Astrocyte (in vitro differentiated cells and primary cell): Measurements from ENCODE around the gene VWF. TPM values are rescaled to one million over a fixed set of nuclear protein-coding genes. Genes with fewer than 3 reads are reported as not detected.

Source experiments
- DNase-seq: peaks from one replicate; pipeline ENCODE4 v3.0.0-alpha.2; 2010; ENCODE audit warnings: low read depth
- FAIRE-seq: peaks from 2 replicates; lab custom pipeline; 2011; peaks lifted over from hg19 to GRCh38; lab: Jason Lieb, UNC
- H2AFZ ChIP-seq: 2 replicates; pipeline ENCODE4 v1.6.0; 2012; ENCODE audit warnings: low read depth, low read length, inconsistent platforms
- H3K27ac ChIP-seq: 2 replicates; pipeline ENCODE4 v1.5.1; 2011; ENCODE audit warnings: low read depth, low read length, inconsistent platforms
- H3K27me3 ChIP-seq: 2 replicates; pipeline ENCODE4 v1.6.0; 2011; ENCODE audit warnings: low read length, inconsistent platforms; ENCODE audit not compliant: insufficient read depth
- H3K36me3 ChIP-seq: 2 replicates; pipeline ENCODE4 v1.5.1; 2011; ENCODE audit warnings: low read length, inconsistent platforms; ENCODE audit not compliant: insufficient read depth
- H3K4me1 ChIP-seq: 2 replicates; pipeline ENCODE4 v1.5.1; 2011; ENCODE audit warnings: low read length, inconsistent platforms; ENCODE audit not compliant: insufficient read depth
- H3K4me2 ChIP-seq: 2 replicates; pipeline ENCODE4 v1.6.0; 2012; ENCODE audit warnings: low read length, inconsistent platforms
- H3K4me3 ChIP-seq: 2 replicates; pipeline ENCODE4 v1.5.1; 2011; ENCODE audit warnings: low read depth, mild to moderate bottlenecking, low read length, inconsistent platforms; ENCODE audit not compliant: insufficient read depth
- H3K79me2 ChIP-seq: 2 replicates; pipeline ENCODE4 v1.6.0; 2012; ENCODE audit warnings: mild to moderate bottlenecking, low read length, inconsistent platforms; ENCODE audit not compliant: insufficient read depth
- H3K9ac ChIP-seq: 2 replicates; pipeline ENCODE4 v1.6.0; 2012; ENCODE audit warnings: mild to moderate bottlenecking, low read length, inconsistent platforms
- H3K9me3 ChIP-seq: 2 replicates; pipeline ENCODE4 v1.5.1; 2012; ENCODE audit warnings: low read depth, mild to moderate bottlenecking, low read length, inconsistent platforms; ENCODE audit not compliant: insufficient read depth
- H4K20me1 ChIP-seq: 2 replicates; pipeline ENCODE4 v1.6.0; 2012; ENCODE audit warnings: low read length, inconsistent platforms; ENCODE audit not compliant: insufficient read depth
- H3K27ac Mint-ChIP-seq: one replicate; pipeline ENCODE4 v1.8.0; 2021; ENCODE audit warnings: mild to moderate bottlenecking, mixed read lengths; ENCODE audit not compliant: unreplicated experiment
- H3K27me3 Mint-ChIP-seq: one replicate; pipeline ENCODE4 v1.8.0; 2021; ENCODE audit warnings: low read depth, mixed read lengths; ENCODE audit not compliant: unreplicated experiment
- H3K36me3 Mint-ChIP-seq: one replicate; pipeline ENCODE4 v1.8.0; 2021; ENCODE audit warnings: low read depth, mixed read lengths; ENCODE audit not compliant: unreplicated experiment
- H3K4me1 Mint-ChIP-seq: one replicate; pipeline ENCODE4 v1.8.0; 2021; ENCODE audit warnings: low read depth, mixed read lengths; ENCODE audit not compliant: unreplicated experiment
- H3K4me3 Mint-ChIP-seq: one replicate; pipeline ENCODE4 v1.8.0; 2021; ENCODE audit warnings: mild to moderate bottlenecking, moderate library complexity, mixed read lengths; ENCODE audit not compliant: unreplicated experiment
- H3K9me3 Mint-ChIP-seq: one replicate; pipeline ENCODE4 v1.8.0; 2021; ENCODE audit warnings: mild to moderate bottlenecking, mixed read lengths; ENCODE audit not compliant: unreplicated experiment
- EZH2 ChIP-seq: IDR thresholded peaks from 2 replicates; pipeline ENCODE4 v1.6.1; 2012; ENCODE audit warnings: mild to moderate bottlenecking, low read length, inconsistent platforms; ENCODE audit not compliant: insufficient read depth
- total RNA-seq: library from RNA; stranded (reverse); gene quantifications from 2 replicates; pipeline ENCODE4 v1.2.1, GENCODE V29; 2021
- TF ChIP-seq, protein P1 (sequence below): IDR thresholded peaks from 2 replicates; pipeline ENCODE4 v1.5.1; 2011; ENCODE audit warnings: low read depth, mild to moderate bottlenecking, inconsistent platforms, low read length, moderate library complexity; ENCODE audit not compliant: insufficient read depth

VWF gene
- total RNA-seq, 1 donor from 2014 or later: 0.23 TPM

DNA sequence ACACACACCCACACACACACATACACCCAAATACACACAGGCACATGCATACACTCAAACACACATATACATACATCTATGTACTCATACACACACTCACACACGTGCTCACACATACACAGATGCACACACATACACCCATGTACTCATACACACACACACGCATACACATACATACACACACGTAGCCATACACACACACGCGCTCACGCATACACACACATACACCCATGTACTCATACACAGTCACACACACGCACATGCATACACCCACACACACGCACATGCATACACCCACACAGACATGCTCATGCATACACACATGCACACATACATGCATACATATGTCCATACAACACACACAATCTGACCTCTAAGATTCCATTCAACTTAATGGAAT is 91.7 kb downstream of the VWF start:
- no peak overlapping the region for H3K27ac Mint-ChIP-seq
- no peak overlapping the region for H3K27ac ChIP-seq
- H3K36me3 ChIP-seq: no peaks in the 10 kb centered on the region
- H3K4me3 ChIP-seq: no peak overlapping the region
- no peaks in the 10 kb centered on the region for H3K4me1 ChIP-seq
- no peaks in the 10 kb centered on the region for H3K79me2 ChIP-seq
- H3K27me3 Mint-ChIP-seq: no peaks in the 10 kb centered on the region
- no peak for FAIRE-seq
- no peak overlapping the region for H3K4me3 Mint-ChIP-seq
- no peaks in the 10 kb centered on the region for H3K9me3 ChIP-seq
- TF ChIP-seq, protein P1, sequence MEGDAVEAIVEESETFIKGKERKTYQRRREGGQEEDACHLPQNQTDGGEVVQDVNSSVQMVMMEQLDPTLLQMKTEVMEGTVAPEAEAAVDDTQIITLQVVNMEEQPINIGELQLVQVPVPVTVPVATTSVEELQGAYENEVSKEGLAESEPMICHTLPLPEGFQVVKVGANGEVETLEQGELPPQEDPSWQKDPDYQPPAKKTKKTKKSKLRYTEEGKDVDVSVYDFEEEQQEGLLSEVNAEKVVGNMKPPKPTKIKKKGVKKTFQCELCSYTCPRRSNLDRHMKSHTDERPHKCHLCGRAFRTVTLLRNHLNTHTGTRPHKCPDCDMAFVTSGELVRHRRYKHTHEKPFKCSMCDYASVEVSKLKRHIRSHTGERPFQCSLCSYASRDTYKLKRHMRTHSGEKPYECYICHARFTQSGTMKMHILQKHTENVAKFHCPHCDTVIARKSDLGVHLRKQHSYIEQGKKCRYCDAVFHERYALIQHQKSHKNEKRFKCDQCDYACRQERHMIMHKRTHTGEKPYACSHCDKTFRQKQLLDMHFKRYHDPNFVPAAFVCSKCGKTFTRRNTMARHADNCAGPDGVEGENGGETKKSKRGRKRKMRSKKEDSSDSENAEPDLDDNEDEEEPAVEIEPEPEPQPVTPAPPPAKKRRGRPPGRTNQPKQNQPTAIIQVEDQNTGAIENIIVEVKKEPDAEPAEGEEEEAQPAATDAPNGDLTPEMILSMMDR: no peak
- no peak for TF ChIP-seq EZH2
- peaks cover 3% of the 10 kb centered on the region for H3K36me3 Mint-ChIP-seq
- DNase-seq: no peak
- peaks cover 3% of the 10 kb centered on the region for H3K9me3 Mint-ChIP-seq
- H2AFZ ChIP-seq: no peak overlapping the region
- H4K20me1 ChIP-seq: no peaks in the 10 kb centered on the region
- H3K27me3 ChIP-seq: peaks cover 2% of the 10 kb centered on the region
- no peak overlapping the region for H3K9ac ChIP-seq
- no peak overlapping the region for H3K4me2 ChIP-seq
- H3K4me1 Mint-ChIP-seq: peaks cover 12% of the 10 kb centered on the region

DNA sequence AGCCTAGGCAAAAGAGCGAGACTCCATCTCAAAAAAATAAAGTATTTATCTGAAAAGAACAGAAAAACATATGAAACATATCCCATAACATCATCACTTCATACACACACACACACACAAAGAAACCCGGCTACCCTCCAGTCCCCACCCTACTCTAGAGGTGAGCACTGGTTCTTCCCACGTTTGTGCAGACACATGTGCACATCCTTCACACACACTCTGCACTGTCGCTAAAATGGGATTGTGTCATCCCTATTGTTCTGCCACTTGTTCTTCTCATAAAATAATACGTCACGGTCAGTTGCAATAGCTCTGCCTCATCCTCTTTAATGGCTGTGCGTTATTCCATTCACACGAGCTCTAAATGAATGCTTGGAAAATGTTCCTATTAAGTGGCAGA is 93.5 kb downstream of the VWF start:
- no peaks in the 10 kb centered on the region for H3K36me3 ChIP-seq
- H2AFZ ChIP-seq: no peak overlapping the region
- DNase-seq (no peak), FAIRE-seq (no peak)
- H3K9me3 ChIP-seq: no peaks in the 10 kb centered on the region
- no peaks in the 10 kb centered on the region for H4K20me1 ChIP-seq
- H3K27ac ChIP-seq: no peak overlapping the region
- H3K36me3 Mint-ChIP-seq: peaks cover 3% of the 10 kb centered on the region
- H3K79me2 ChIP-seq: no peaks in the 10 kb centered on the region
- H3K4me1 ChIP-seq: no peaks in the 10 kb centered on the region
- H3K27me3 Mint-ChIP-seq: no peaks in the 10 kb centered on the region
- no peak overlapping the region for H3K27ac Mint-ChIP-seq
- H3K27me3 ChIP-seq: peaks cover 2% of the 10 kb centered on the region
- peaks cover 12% of the 10 kb centered on the region for H3K4me1 Mint-ChIP-seq
- no peak overlapping the region for H3K4me2 ChIP-seq
- no peak overlapping the region for H3K4me3 Mint-ChIP-seq
- H3K9ac ChIP-seq: no peak overlapping the region
- H3K9me3 Mint-ChIP-seq: peaks cover 13% of the 10 kb centered on the region
- TF ChIP-seq, protein P1: no peak
- TF ChIP-seq EZH2: no peak
- no peak overlapping the region for H3K4me3 ChIP-seq

DNA sequence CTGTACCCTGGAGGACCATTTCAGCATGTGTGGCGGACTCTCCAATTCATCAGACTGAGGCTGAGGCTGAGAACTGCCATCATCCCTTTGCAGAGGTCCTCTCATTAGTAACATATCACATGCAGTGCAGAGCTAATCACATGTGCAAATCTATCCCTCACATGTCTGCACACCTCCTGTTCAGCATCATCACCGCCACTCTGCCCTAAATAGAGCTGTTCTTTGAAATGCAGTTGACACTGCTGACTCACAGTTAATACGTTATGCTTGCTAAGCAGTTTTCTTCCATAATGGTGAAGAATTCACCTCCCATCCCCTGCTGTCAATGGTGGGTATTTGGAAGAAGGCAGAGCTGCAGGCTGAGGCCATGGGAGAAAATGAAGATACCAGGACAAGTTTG is 94.4 kb downstream of the VWF start:
- Histone ChIP-seq H3K27ac (no peak overlapping the region), H4K20me1 (no peaks in the 10 kb centered on the region), H3K9ac (no peak overlapping the region), H3K27me3 (peaks cover 2% of the 10 kb centered on the region), H3K4me1 (no peaks in the 10 kb centered on the region), H3K36me3 (no peaks in the 10 kb centered on the region), H2AFZ (no peak overlapping the region), H3K79me2 (no peaks in the 10 kb centered on the region), H3K4me2 (no peak overlapping the region), H3K4me3 (no peak overlapping the region), H3K9me3 (no peaks in the 10 kb centered on the region)
- peaks cover 3% of the 10 kb centered on the region for H3K36me3 Mint-ChIP-seq
- TF ChIP-seq, protein P1: no peak
- no peak for TF ChIP-seq EZH2
- no peak for FAIRE-seq
- H3K4me1 Mint-ChIP-seq: peaks cover 12% of the 10 kb centered on the region
- no peak for DNase-seq
- H3K4me3 Mint-ChIP-seq: no peak overlapping the region
- no peaks in the 10 kb centered on the region for H3K27me3 Mint-ChIP-seq
- peaks cover 13% of the 10 kb centered on the region for H3K9me3 Mint-ChIP-seq
- H3K27ac Mint-ChIP-seq: no peak overlapping the region
